Measurements from ENCODE around the gene ACOT7. TPM values are rescaled to one million over a fixed set of nuclear protein-coding genes. Genes with fewer than 3 reads are reported as not detected.

Gene ACOT7
- total RNA-seq, 1 donor from 2014 or later: 16.1 TPM

- H3K27me3 ChIP-seq: peaks cover 18% of the 10 kb centered on the region
Observed at GRCh38 chr1:6427441-6428390, 34.1 kb upstream of the ACOT7 start.

DNA sequence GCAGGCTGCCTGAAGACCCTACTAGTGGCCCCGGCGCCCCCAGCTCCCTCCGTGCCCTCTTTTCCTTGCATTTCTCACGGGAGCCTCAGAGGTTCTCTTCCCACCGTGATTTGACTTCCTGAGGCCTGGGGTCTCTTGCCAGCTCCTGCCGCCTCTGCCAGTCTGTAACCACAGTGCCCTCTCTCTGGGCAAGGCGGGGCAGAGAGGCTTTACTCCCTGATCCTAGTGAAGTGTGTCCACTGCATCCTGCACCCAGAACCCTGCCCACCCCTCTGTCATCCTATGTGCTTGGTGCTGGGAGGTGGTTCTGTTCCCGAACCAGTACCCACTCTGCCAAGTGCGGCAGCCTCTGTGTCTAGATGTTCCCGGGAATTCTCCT is 33.4 kb upstream of the ACOT7 start:
- H3K36me3 ChIP-seq: no peaks in the 10 kb centered on the region
- intact Hi-C loops (cut with DNase I): no loop called here
- no peak for DNase-seq (ENCODE audit: low spot score in 2 of 2)
- peaks cover 18% of the 10 kb centered on the region for H3K27me3 ChIP-seq
- TF ChIP-seq CTCF (IDR thresholded peaks at IDR 0.05): no peak
- H3K9me3 ChIP-seq: no peaks in the 10 kb centered on the region
- H3K4me1 ChIP-seq: peaks cover 2 to 8% of the 10 kb centered on the region in 2 donors
- H3K4me3 ChIP-seq: no peak overlapping the region
- H3K27ac ChIP-seq: no peak overlapping the region

More at GRCh38 chr1:6427441-6428390, 34.1 kb upstream of the ACOT7 start:
- Histone ChIP-seq H3K27ac (no peak overlapping the region), H3K4me1 (peaks cover 2 to 8% of the 10 kb centered on the region in 2 donors), H3K36me3 (no peaks in the 10 kb centered on the region), H3K4me3 (no peak overlapping the region), H3K9me3 (no peaks in the 10 kb centered on the region)
- DNase-seq (ENCODE audit: low spot score in 2 of 2): no peak
- intact Hi-C loops (cut with DNase I): no loop called here
- no peak for TF ChIP-seq CTCF (IDR thresholded peaks at IDR 0.05)

- no peak for DNase-seq (ENCODE audit: low spot score in 2 of 2)
- no peaks in the 10 kb centered on the region for H3K9me3 ChIP-seq
- no peak overlapping the region for H3K27ac ChIP-seq
- H3K4me3 ChIP-seq: no peak overlapping the region
- no peak for TF ChIP-seq CTCF (IDR thresholded peaks at IDR 0.05)
- peaks cover 2 to 8% of the 10 kb centered on the region in 2 donors for H3K4me1 ChIP-seq
- H3K27me3 ChIP-seq: peaks cover 18% of the 10 kb centered on the region
- H3K36me3 ChIP-seq: no peaks in the 10 kb centered on the region
- intact Hi-C loops (cut with DNase I): no loop called here
Observed at GRCh38 chr1:6426277-6426971, 32.9 kb upstream of the ACOT7 start.

- peaks cover 2 to 8% of the 10 kb centered on the region in 2 donors for H3K4me1 ChIP-seq
- no peak for DNase-seq (ENCODE audit: low spot score in 2 of 2)
- peaks cover 19% of the 10 kb centered on the region for H3K27me3 ChIP-seq
Observed at GRCh38 chr1:6425658-6426057, 32.1 kb upstream of the ACOT7 start.

More at GRCh38 chr1:6425658-6426057, 32.1 kb upstream of the ACOT7 start:
- no peak for TF ChIP-seq CTCF (IDR thresholded peaks at IDR 0.05)
- intact Hi-C loops (cut with DNase I): no loop called here
- no peak overlapping the region for H3K27ac ChIP-seq
- no peaks in the 10 kb centered on the region for H3K36me3 ChIP-seq
- H3K4me3 ChIP-seq: no peak overlapping the region
- no peaks in the 10 kb centered on the region for H3K9me3 ChIP-seq

Measured in ascending aorta (tissue), 2 donors.